Measurements from ENCODE around the gene DCN.

Gene DCN

GRCh38 chr12:91133871-91134270 is 48.7 kb downstream of the DCN start:
- DNase-seq: no peak

GRCh38 chr12:91129662-91130362 is 52.8 kb downstream of the DCN start:
- no peak for DNase-seq

- DNase-seq: no peak
Measured at GRCh38 chr12:91127751-91128150, 54.9 kb downstream of the DCN start.

- no peak for DNase-seq
Measured at GRCh38 chr12:91127306-91127705, 55.3 kb downstream of the DCN start.

- no peak for DNase-seq
Measured at GRCh38 chr12:91126516-91126915, 56.1 kb downstream of the DCN start.

GRCh38 chr12:91123236-91123916 is 59.2 kb downstream of the DCN start:
- no peak for DNase-seq

GRCh38 chr12:91120781-91121180 is 61.8 kb downstream of the DCN start:
- no peak for DNase-seq

- no peak for DNase-seq
Measured at GRCh38 chr12:91119089-91119488, 63.5 kb downstream of the DCN start.

GRCh38 chr12:91113621-91114020 is 69.0 kb downstream of the DCN start:
- no peak for DNase-seq

- DNase-seq: no peak
Measured at GRCh38 chr12:91111366-91112325, 71.0 kb downstream of the DCN start, which contains the start of gene LUM. Gene LUM (minus strand): TSS chr12:91111494. CDS start chr12:91108979, 2,515 bp downstream.

GRCh38 chr12:91110311-91110924 is 72.2 kb downstream of the DCN start:
- DNase-seq: no peak

GRCh38 chr12:91109581-91110310 is 72.9 kb downstream of the DCN start:
- DNase-seq: no peak

- DNase-seq: no peak
Measured at GRCh38 chr12:91109148-91109564, 73.5 kb downstream of the DCN start.

- no peak for DNase-seq
Measured at GRCh38 chr12:91108196-91108755, 74.3 kb downstream of the DCN start.

GRCh38 chr12:91106283-91106682 is 76.3 kb downstream of the DCN start:
- no peak for DNase-seq

- no peak for DNase-seq
Measured at GRCh38 chr12:91105807-91106206, 76.8 kb downstream of the DCN start.

GRCh38 chr12:91104812-91105466 is 77.7 kb downstream of the DCN start:
- no peak for DNase-seq

- no peak for DNase-seq
Measured at GRCh38 chr12:91103624-91104023, 79.0 kb downstream of the DCN start.

- no peak for DNase-seq
Measured at GRCh38 chr12:91103101-91103500, 79.5 kb downstream of the DCN start.

GRCh38 chr12:91100906-91101305 is 81.7 kb downstream of the DCN start:
- DNase-seq: no peak

- no peak for DNase-seq
Measured at GRCh38 chr12:91099836-91100235, 82.8 kb downstream of the DCN start.

All from NCI-H1436 treated with DMSO at 0.1 percent for 48 hours (cell line).